ENCODE measurements around the gene POLR1H.
"Not testable (repeated sequence)": the region's sequence is repeated elsewhere in the genome, so short reads cannot be mapped to it uniquely, and the experiment has no call there.

Gene POLR1H

GRCh38 chr6:30061092-30061857 lies at the start of gene POLR1H:
Gene POLR1H, plus strand, starts transcription at chr6:30061265. Its CDS starts 260 bp downstream, at chr6:30061525.
- peak; percentile 92 for DNase-seq

GRCh38 chr6:30013291-30013922 lies 47.7 kb upstream of the POLR1H start:
- peak; percentile 22 for DNase-seq

GRCh38 chr6:30019819-30020218 lies 41.2 kb upstream of the POLR1H start:
- DNase-seq = no peak

GRCh38 chr6:30020626-30021025 lies 40.4 kb upstream of the POLR1H start:
- no peak for DNase-seq

GRCh38 chr6:30022189-30022588 lies 38.9 kb upstream of the POLR1H start:
- DNase-seq = no peak

- not testable (repeated sequence) for DNase-seq
Measured at GRCh38 chr6:30022712-30023111, 38.4 kb upstream of the POLR1H start.

GRCh38 chr6:30025186-30025585 lies 35.9 kb upstream of the POLR1H start:
- DNase-seq = no peak

GRCh38 chr6:30029588-30029987 lies 31.5 kb upstream of the POLR1H start:
- no peak for DNase-seq

GRCh38 chr6:30031381-30031780 lies 29.7 kb upstream of the POLR1H start:
- DNase-seq = no peak

- DNase-seq = peak; percentile 33
Measured at GRCh38 chr6:30033440-30033839, 27.6 kb upstream of the POLR1H start.

- DNase-seq = no peak
Measured at GRCh38 chr6:30035784-30036183, 25.3 kb upstream of the POLR1H start.

- DNase-seq = no peak
Measured at GRCh38 chr6:30037182-30037788, 23.8 kb upstream of the POLR1H start.

GRCh38 chr6:30041221-30041620 lies 19.8 kb upstream of the POLR1H start:
- no peak for DNase-seq

GRCh38 chr6:30041821-30042220 lies 19.2 kb upstream of the POLR1H start:
- no peak for DNase-seq

- DNase-seq = no peak
Measured at GRCh38 chr6:30042476-30042875, 18.6 kb upstream of the POLR1H start.

- no peak for DNase-seq
Measured at GRCh38 chr6:30042914-30043313, 18.2 kb upstream of the POLR1H start.

- no peak for DNase-seq
Measured at GRCh38 chr6:30043744-30044143, 17.3 kb upstream of the POLR1H start.

GRCh38 chr6:30044630-30045029 lies 16.4 kb upstream of the POLR1H start:
- no peak for DNase-seq

- DNase-seq = no peak
Measured at GRCh38 chr6:30047220-30047619, 13.8 kb upstream of the POLR1H start.

GRCh38 chr6:30053682-30054081 lies 7.4 kb upstream of the POLR1H start:
- no peak for DNase-seq

GRCh38 chr6:30055513-30055912 lies 5.6 kb upstream of the POLR1H start:
- no peak for DNase-seq

GRCh38 chr6:30060606-30061091 lies 416 bp upstream of the POLR1H start:
- peak; percentile 50 for DNase-seq

GRCh38 chr6:30061858-30062458 lies 893 bp downstream of the POLR1H start:
- DNase-seq = no peak

Measured in CD4-positive, alpha-beta T cell treated with Interleukin-15 for 1 hour (primary cell).